Measurements from ENCODE around the gene KCNIP4. TPM values are rescaled to one million over a fixed set of nuclear protein-coding genes. Genes with fewer than 3 reads are reported as not detected.
"Not testable (repeated sequence)": the region's sequence is repeated elsewhere in the genome, so short reads cannot be mapped to it uniquely, and the experiment has no call there.

Gene KCNIP4
- total RNA-seq, 1 donor: not detected

DNA sequence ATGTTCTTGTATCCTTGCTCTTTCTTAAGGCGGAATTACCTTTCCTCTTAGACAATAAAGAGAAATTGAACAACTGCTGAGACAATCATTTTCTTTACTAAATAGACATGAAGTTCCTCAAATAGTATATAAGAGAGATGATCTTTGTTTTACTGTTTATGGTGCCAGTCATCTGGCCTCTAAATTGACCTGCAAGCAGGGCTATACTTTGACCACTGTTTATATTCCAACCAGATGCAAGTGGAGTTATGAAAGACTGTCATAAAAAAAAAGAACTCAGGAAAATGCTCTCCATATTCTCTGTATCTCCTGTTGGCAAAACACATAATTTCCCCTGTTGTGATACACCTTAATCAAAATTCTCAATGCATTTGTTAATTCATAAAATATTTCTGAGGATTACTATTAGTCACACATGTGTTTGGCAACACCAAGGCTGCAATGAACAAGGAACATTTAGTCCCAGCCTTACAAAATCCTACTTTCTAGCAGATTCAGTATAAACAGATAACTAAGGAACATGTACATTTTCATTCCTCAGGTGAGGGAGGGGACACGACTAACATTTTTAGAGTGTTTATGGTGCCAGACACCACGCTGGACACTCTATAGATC is 562.3 kb downstream of the KCNIP4 start:
- DNase-seq (ENCODE audit: low read depth in 2 of 3, low spot score in 2 of 3): no peak

- no peak for DNase-seq (ENCODE audit: low read depth in 2 of 3, low spot score in 2 of 3)
These were observed 562.9 kb downstream of the KCNIP4 start for GRCh38 chr4:21385706-21386105.

- DNase-seq (ENCODE audit: low read depth in 2 of 3, low spot score in 2 of 3): no peak
These were observed 564.0 kb downstream of the KCNIP4 start for GRCh38 chr4:21384609-21385008.

- no peak for DNase-seq (ENCODE audit: low read depth in 2 of 3, low spot score in 2 of 3)
These were observed 567.7 kb downstream of the KCNIP4 start for GRCh38 chr4:21380861-21381260.

DNA sequence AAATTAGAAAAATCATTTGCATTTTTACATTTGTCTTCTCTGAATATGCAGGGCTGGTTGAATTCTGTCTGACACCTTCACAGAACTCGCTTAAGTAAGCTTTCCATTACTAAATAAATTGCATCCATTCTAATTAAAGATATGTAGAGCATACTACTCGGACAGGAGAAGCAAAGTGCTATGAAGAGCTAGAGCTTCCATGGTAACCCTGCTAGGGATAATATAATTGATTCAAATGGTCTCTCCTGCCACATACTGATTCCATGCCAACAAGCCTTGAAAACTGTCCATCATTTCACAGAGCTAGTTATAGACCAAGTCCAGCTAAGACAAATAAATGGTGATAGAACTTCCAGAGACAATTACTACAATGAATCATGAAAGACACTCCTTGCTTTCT is 571.5 kb downstream of the KCNIP4 start:
- DNase-seq (ENCODE audit: low read depth in 2 of 3, low spot score in 2 of 3): no peak

- DNase-seq (ENCODE audit: low read depth in 2 of 3, low spot score in 2 of 3): no peak
These were observed 572.4 kb downstream of the KCNIP4 start for GRCh38 chr4:21376176-21376575.

DNA sequence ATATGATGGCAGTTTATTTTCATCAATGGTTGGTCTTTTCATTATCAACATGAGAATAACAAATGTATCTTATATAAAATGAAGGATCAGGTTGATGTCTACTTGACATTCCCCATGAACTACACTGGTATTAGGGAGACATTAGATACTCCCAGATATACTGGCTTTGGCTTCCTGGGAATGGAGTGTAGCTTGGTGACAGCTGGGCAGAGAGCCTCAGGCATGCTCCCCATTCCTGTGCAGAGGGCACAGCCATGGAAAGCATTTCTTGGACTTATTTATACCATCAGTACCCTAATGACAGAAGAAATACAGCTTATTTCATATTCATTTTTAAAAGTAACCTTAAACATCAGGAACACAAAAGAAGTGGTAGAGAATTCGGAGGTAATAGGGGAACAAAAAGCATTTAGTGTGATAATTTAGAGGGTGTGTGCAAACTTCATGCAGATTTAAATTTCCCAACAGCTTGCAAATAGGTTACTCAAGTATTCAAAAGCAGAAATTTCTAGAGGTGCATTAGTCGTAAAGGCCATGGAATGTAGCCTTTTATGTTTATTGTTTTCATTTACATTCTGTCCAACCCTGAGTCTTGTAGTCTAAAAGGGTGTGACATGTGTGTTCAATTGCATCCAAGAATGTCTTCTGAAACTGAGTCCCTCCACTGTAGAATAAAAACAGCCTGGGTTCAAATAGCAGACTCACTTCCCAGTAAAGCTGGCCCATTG is 573.8 kb downstream of the KCNIP4 start:
- DNase-seq (ENCODE audit: low read depth in 2 of 3, low spot score in 2 of 3): no peak

GRCh38 chr4:21367567-21367966 is 581.0 kb downstream of the KCNIP4 start:
- DNase-seq (ENCODE audit: low read depth in 2 of 3, low spot score in 2 of 3): no peak

GRCh38 chr4:21366840-21367239 is 581.7 kb downstream of the KCNIP4 start:
- DNase-seq (ENCODE audit: low read depth in 2 of 3, low spot score in 2 of 3): no peak

DNA sequence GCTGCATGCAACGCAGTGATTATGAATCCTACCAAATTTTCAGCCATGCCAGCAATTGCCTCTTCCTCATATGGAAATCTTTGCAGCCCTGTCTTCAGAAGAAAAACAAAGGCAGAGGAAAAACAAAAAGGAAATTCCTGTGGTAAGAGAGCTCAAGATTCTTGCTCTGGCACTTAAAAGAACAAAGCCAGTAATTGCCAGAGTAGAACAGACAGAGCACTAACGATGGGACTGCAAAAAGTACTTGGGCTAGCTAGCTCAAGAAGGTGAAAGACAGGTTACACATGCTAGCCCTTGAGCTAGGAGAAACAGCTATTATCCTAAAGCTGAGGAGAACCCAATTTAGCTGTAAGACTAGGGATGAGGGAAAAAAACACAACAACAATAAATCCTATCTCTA is 582.3 kb downstream of the KCNIP4 start:
- no peak for DNase-seq (ENCODE audit: low read depth in 2 of 3, low spot score in 2 of 3)

DNA sequence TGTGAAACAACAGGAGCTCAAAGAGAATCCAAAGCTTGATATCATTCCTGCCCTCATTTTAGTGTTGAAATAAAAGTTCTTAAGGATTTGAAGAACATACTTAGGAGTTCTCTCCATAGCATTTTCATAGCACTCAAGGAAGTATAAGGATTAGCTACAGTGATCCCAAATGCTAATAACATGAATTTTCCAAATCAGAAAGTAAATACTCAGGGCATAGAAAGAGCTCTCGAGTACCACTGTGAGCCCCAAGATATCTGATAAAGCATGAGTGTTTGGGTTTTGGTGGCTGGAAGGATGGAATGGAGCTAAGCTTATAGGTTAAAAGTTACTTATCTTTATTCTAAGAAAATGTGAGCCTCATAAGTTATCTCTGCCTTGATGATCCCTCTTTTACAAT is 584.9 kb downstream of the KCNIP4 start:
- DNase-seq (ENCODE audit: low read depth in 2 of 3, low spot score in 2 of 3): no peak

GRCh38 chr4:21352354-21352753 is 596.2 kb downstream of the KCNIP4 start:
- not testable (repeated sequence) for DNase-seq (ENCODE audit: low read depth in 2 of 3, low spot score in 2 of 3)

- no peak for DNase-seq (ENCODE audit: low read depth in 2 of 3, low spot score in 2 of 3)
These were observed 601.4 kb downstream of the KCNIP4 start for GRCh38 chr4:21347142-21347541.

- DNase-seq (ENCODE audit: low read depth in 2 of 3, low spot score in 2 of 3): no peak
These were observed 620.4 kb downstream of the KCNIP4 start for GRCh38 chr4:21327976-21328700.

DNA sequence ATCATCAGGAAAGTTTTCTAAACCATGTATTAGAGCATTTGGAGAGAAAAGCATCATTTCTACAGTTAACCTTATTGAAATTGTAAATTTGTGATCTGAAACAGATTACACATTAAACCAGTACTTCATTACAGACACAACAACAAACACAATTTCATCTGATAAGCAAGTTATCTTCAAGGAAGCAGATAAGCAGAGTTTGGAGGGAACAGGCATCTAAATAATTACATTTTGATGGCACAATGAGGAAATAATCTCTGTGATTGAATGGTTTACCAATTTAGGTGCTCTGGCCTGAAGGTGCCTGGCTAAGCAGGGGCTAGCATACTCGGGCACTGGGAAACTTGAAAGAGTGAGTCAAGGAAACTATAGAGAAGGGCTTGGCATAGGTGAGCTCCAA is 628.5 kb downstream of the KCNIP4 start:
- no peak for DNase-seq (ENCODE audit: low read depth in 2 of 3, low spot score in 2 of 3)

GRCh38 chr4:21307709-21308108 is 640.9 kb downstream of the KCNIP4 start:
- no peak for DNase-seq (ENCODE audit: low read depth in 2 of 3, low spot score in 2 of 3)

- DNase-seq (ENCODE audit: low read depth in 2 of 3, low spot score in 2 of 3): no peak
These were observed 644.1 kb downstream of the KCNIP4 start for GRCh38 chr4:21304540-21304887.

- DNase-seq (ENCODE audit: low read depth in 2 of 3, low spot score in 2 of 3): no peak
These were observed 658.0 kb downstream of the KCNIP4 start for GRCh38 chr4:21290562-21290961.

GRCh38 chr4:21276046-21276445 is 672.5 kb downstream of the KCNIP4 start:
- DNase-seq (ENCODE audit: low read depth in 2 of 3, low spot score in 2 of 3): no peak

DNA sequence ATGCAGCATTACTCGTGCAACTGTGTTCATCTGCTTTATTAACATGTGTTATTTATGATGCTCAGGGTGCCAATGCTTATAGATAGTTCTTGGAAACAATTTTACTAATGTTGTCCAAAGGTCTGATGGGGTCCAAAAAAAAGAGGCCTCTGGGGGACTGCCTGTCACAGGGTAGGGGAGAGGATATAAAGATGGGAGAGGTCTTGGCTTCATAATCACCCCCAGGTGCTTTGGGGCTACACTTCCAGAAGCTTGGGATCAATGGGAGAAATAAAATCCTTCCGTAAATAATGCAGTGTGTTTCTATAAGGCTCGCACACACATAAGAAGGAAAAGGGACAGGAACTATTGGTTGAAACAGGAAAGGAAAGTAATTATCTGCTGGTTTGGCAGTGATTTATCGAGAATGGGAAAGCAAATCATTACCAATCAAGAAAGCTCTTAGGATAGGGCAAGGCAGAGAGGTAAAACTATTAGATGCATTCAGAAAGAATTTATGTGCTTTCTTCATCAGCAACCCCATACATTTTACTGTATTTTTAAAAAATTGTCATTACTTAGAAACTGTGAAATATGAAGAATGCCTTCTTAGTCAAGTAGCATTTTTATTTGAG is 677.0 kb downstream of the KCNIP4 start:
- no peak for DNase-seq (ENCODE audit: low read depth in 2 of 3, low spot score in 2 of 3)

DNA sequence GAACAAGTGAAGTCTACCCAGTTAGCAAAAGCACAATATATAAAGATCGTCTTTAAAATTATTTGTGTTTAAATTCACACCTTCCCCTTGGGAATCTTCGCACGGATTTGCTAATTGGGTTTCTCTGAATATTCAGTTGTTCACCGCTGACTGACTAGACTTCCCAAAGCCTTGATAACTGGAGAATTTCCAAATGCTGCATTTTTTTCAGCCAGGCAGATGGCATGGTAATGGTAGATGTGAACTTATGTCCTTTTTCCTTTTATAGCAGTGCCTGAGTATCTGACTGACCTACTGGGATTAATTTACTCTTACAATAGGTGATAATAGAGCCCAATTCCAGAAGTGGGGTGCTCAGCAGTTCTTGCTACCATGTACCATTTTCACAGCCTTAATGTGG is 700.2 kb downstream of the KCNIP4 start:
- DNase-seq (ENCODE audit: low read depth in 2 of 3, low spot score in 2 of 3): no peak

DNA sequence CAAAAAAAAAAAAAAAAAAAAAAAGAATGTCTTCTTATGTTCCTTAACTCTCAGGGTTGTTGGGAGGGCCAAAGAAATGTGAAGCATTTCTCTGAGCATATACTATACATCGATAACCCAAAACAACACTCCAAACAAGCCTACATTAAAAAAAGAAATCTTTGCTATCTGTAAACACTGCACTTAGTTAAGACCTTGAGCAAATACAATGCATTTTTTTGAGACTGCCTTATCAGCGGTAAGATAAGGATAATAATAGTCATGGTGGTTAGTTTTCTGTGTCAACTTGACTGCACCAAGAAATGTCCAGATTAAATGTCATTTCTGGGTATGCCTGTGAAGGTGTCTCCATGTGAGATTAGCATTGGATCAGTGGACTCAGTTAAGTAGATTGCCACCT is 706.4 kb downstream of the KCNIP4 start:
- no peak for DNase-seq (ENCODE audit: low read depth in 2 of 3, low spot score in 2 of 3)
